Prostate gland (tissue), 2 donors: Measurements from ENCODE around the gene SYVN1. TPM values are rescaled to one million over a fixed set of nuclear protein-coding genes. Genes with fewer than 3 reads are reported as not detected.

Experiments used
- DNase-seq: peaks from one replicate; pipeline ENCODE4 v3.0.0-alpha.2; 2019; ENCODE audit warnings: low spot score
- H3K27ac ChIP-seq, 2 donors: fragments of 200-600 bp; sonication (generic); 2 replicates each; pipeline ENCODE4 v1.5.1; 2017 to 2019
- H3K27me3 ChIP-seq: fragments of 200-600 bp; sonication (generic); replicated peaks from 2 replicates; pipeline ENCODE4 v1.5.1; 2019; ENCODE audit not compliant: insufficient read depth
- H3K36me3 ChIP-seq, 2 donors: fragments of 200-600 bp; sonication (generic); 1 replicate in 1 of 2; 2 replicates in 1 of 2; pipeline versions ENCODE4 v1.5.1 to v1.8.1; 2017 to 2019
- H3K4me1 ChIP-seq: fragments of 200-600 bp; sonication (generic); replicated peaks from 2 replicates; pipeline ENCODE4 v1.5.1; 2019
- H3K4me3 ChIP-seq, 2 donors: fragments of 200-600 bp; sonication (generic); 2 replicates each; pipeline ENCODE4 v1.5.1; 2017 to 2019
- H3K9me3 ChIP-seq: fragments of 200-600 bp; sonication (generic); 2 replicates; pipeline ENCODE4 v1.5.1; 2017
- CTCF ChIP-seq, 4 experiments: fragments of 200-600 bp in 2 of 4; fragments of 450-650 bp in 2 of 4; sonication (generic) in 2 of 4; IDR thresholded peaks; 1 replicate in 3 of 4; 2 replicates in 1 of 4; pipeline ENCODE4 v1.5.1; 2016 to 2019; ENCODE audit warnings: antibody characterized with exemption in 4 of 4, mild to moderate bottlenecking in 2 of 4, moderate library complexity in 2 of 4
- POLR2A ChIP-seq: fragments of 450-650 bp; IDR thresholded peaks from one replicate; pipeline ENCODE4 v1.6.1; 2016; ENCODE audit warnings: antibody characterized with exemption, mild to moderate bottlenecking
- POLR2AphosphoS5 ChIP-seq: sonication (generic); formaldehyde crosslinking; IDR thresholded peaks from one replicate; pipeline ENCODE4 v1.6.1; 2017; ENCODE audit warnings: antibody characterized with exemption
- WGBS: methylation state at CpG from one replicate; pipeline ENCODE4 v1.1.5; 2018; 5-methylcytosine and 5-hydroxymethylcytosine counted together
- intact Hi-C: fragments of 100-400 bp; cut with DNase I; formaldehyde crosslinking; loops from one replicate; pipeline ENCODE4 v1.14.2; 2022
- total RNA-seq, 2 donors: library from RNA; depleted of rRNA; stranded (reverse); fragments of >200 nt; gene quantifications; one replicate each; pipeline ENCODE4 v1.1.0, GENCODE V29; 2016

The SYVN1 gene
- 100 to 1,000 TPM in 1 of 2 donors, 10 to 100 TPM in 1; 89.7 to 108 TPM for total RNA-seq

GRCh38 chr11:65134240-65134951, at the start of gene SYVN1:
TSS of gene SYVN1 (minus strand) at chr11:65134519. CDS start at chr11:65133601, 918 bp downstream.
- Histone ChIP-seq H3K4me3 (peak within 1 kb of the TSS; percentile 55 to 64), H3K4me1 (peaks cover 7% of the 10 kb centered on the region), H3K36me3 (peaks cover 21 to 24% of the 10 kb centered on the region in 2 donors), H3K27ac (peak within 1 kb of the TSS; percentile 98), H3K9me3 (no peaks in the 10 kb centered on the region), H3K27me3 (no peaks in the 10 kb centered on the region)
- peak; percentile 87 for DNase-seq
- TF ChIP-seq CTCF (IDR thresholded peaks at IDR 0.05) (peak in 1 of 4 experiments; percentile 25), POLR2AphosphoS5 (peak; percentile 94), POLR2A (peak; percentile 95)
- intact Hi-C loops, result no loop called here
- WGBS, result under 1% methylated on average over 56 of the region's 60 CpGs

GRCh38 chr11:65183201-65183891, 49.0 kb upstream of the SYVN1 start:
- Histone ChIP-seq H3K27ac (peak overlapping the region; percentile 89 to 91), H3K4me1 (peaks cover 11% of the 10 kb centered on the region), H3K4me3 (peak overlapping the region; percentile 79 to 87), H3K36me3 (peaks cover 9 to 19% of the 10 kb centered on the region in 2 donors), H3K9me3 (no peaks in the 10 kb centered on the region), H3K27me3 (no peaks in the 10 kb centered on the region)
- DNase-seq, result peak; percentile 73
- intact Hi-C loops, result no loop called here
- no peak for TF ChIP-seq CTCF (IDR thresholded peaks at IDR 0.05)
- peak; percentile 46 for TF ChIP-seq POLR2AphosphoS5
- peak; percentile 24 for TF ChIP-seq POLR2A
- WGBS, result 30% methylated on average over 19 of the region's 19 CpGs

GRCh38 chr11:65182258-65183170, 48.2 kb upstream of the SYVN1 start:
- Histone ChIP-seq H3K27me3 (no peaks in the 10 kb centered on the region), H3K4me1 (peaks cover 11% of the 10 kb centered on the region), H3K27ac (peak overlapping the region; percentile 89 to 91), H3K9me3 (no peaks in the 10 kb centered on the region), H3K36me3 (peaks cover 6 to 16% of the 10 kb centered on the region in 2 donors), H3K4me3 (peak overlapping the region; percentile 79 to 87)
- DNase-seq, result peak; percentile 46
- intact Hi-C loops, result no loop called here
- TF ChIP-seq CTCF (IDR thresholded peaks at IDR 0.05) (no peak), POLR2AphosphoS5 (peak; percentile 11)
- 22% methylated on average over 19 of the region's 23 CpGs for WGBS

GRCh38 chr11:65181569-65182257, 47.4 kb upstream of the SYVN1 start, which contains the start of gene CAPN1:
TSS of gene CAPN1 (plus strand) at chr11:65181928. CDS start at chr11:65182702, 774 bp downstream.
- intact Hi-C loops, result no loop called here
- H3K27ac ChIP-seq, result peak within 1 kb of the TSS; percentile 89 to 91
- TF ChIP-seq POLR2A (no peak), POLR2AphosphoS5 (peak; percentile 58)
- no peaks in the 10 kb centered on the region for H3K27me3 ChIP-seq
- peaks cover 0 to 9% of the 10 kb centered on the region in 2 donors for H3K36me3 ChIP-seq
- peak within 1 kb of the TSS; percentile 79 to 87 for H3K4me3 ChIP-seq
- 1% methylated on average over 35 of the region's 43 CpGs for WGBS
- DNase-seq, result peak; percentile 72
- H3K4me1 ChIP-seq, result peaks cover 11% of the 10 kb centered on the region
- H3K9me3 ChIP-seq, result no peaks in the 10 kb centered on the region
